ENCODE data around the gene CCL27.

Gene CCL27, protein sequence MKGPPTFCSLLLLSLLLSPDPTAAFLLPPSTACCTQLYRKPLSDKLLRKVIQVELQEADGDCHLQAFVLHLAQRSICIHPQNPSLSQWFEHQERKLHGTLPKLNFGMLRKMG

GRCh38 chr9:34662526-34663302 lies at the start of gene CCL27:
CCL27 (minus strand) TSS chr9:34662657; CDS start chr9:34662633, 24 bp downstream.
- DNase-seq = no peak

- no peak for DNase-seq
These were observed 49.7 kb upstream of the CCL27 start for GRCh38 chr9:34712140-34712539.

- DNase-seq = no peak
These were observed 47.6 kb upstream of the CCL27 start, which contains the start of gene CCL21 for GRCh38 chr9:34710023-34710422. CCL21 (minus strand) TSS chr9:34710136; CDS start chr9:34710066, 70 bp downstream.

DNA sequence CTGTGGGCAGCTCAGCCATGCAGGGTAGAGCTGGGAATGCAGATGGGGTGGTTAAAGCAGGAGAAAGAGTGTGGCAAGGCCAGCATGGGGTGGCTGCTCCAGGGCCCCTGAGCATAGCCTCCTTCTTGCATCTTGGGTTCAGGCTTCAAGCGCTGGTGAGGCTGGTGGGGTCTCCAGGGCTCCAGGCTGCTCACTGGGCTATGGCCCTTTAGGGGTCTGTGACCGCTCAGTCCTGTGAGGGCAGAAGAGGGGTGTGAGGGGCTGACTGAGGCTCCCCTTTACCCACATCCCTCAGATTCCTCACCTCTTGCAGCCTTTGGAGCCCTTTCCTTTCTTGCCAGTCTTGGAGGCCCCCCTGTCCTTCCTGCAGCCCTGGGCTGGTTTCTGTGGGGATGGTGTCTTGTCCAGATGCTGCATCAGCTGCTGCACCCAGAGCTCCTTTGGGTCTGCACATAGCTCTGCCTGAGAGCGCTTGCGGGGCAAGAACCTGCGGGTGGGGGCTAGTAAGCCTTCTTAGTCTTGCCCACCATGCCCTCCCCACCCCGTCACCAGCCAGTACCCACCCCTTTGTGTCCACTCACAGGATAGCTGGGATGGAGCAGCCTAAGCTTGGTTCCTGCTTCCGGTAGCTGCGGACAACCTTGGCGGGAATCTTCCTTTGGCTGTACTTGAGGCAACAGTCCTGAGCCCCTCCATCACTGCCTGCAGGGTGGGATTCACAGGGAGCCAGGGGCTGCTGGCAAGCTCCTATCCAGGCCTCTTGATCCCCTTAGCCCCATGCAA lies 46.9 kb upstream of the CCL27 start:
- no peak for DNase-seq

DNA sequence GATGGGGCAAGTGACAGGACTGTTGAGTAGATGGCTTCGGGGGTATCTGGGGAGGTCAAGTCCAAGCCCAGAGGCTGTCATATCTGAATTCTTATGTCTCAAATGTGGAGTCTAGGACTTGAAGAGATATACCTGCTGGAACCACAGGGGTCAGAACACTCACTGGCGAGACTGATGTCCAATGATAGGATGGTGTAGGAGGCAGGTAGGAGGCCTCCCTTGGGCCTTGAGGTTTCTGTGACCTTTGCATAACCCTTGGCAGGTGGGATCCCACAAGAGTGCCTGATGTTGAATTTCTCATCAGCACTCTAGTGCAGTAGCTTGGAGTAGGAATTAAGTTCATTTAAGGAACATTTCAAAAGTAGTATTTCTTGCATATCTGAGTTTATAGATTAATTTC lies 44.7 kb upstream of the CCL27 start:
- DNase-seq = no peak

DNA sequence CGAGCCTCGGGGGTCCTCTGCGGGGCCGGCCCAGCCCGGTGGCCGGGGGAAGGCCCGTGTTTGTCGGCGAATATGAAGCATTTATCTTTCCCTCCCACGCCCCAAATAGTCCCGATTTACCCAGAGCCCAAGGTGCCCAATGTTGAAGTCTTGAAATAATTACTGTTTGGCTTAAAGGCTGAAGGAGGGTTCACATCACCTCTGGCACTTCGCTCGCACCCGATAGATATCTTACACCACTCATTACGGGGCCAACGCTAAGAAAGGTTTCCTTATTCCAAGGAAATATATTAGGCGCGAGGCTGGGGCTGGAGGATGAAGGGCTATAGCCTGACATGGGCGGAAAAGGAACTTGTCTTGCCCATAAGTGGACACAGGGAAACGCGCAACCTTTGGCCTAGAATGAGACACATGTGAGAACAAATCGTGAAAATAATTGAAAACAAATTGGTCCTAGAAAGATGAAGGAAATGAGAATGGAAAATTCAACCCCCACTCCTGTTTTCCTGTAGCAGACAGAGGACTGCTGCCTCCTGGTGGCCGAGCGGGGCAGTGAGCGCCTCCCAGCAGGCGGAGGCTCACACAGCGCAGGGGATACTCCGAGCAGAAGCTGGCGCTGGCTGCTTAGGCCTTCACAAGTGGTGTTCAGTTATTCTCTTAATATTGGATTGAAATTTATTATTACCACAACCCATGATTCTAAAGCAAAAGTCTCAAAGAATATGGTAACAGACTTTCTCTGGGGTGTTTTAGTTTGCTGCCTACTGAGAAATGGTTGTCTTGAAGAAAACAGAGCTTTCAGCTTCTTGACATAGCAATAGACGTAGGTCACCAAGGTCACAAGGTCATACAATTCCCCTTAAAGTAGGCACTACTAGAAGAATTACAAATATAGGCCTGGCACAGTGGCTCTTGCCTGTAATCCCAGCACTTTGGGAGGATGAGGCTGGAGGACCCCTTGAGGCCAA lies 39.6 kb upstream of the CCL27 start:
- DNase-seq = peak; percentile 9

DNA sequence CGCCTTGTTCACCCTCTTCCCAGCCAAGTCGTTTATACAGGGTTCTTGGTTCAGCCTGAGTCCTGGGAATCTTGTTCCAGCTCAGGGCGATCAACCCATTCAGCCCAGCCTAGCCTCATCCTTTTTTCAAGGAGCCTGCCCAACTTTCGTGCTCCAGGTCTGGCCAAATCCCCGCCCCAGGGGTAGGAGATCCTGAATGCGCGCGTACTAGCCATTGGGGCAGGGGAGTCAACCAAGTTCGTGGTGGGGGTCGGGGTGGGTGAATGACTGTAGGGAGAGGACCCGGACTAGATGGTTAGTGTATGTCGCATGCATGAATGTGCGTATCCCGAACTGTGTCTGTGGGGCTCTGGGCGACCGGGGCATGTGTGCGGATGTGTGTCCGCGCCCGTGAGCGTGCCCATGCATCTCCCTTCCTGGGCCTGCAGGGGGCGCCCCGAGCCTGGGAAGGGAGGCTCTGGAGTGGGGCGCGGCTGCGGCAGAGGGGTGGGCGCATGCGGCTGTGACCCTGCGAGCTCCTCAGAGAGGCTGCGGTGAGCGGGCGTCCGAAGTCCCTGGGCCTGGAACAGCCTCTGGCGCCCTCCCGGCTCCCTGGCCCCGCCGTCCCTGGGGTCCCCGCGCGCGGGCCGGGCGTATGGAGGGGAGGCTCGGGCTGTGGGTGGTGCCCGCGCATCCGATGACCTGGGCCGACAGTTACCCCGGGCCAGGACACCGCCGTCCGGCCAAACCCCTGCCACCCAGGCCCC lies 38.7 kb upstream of the CCL27 start:
- DNase-seq = peak; percentile 8

- DNase-seq = no peak
These were observed 32.4 kb upstream of the CCL27 start for GRCh38 chr9:34694811-34695210.

GRCh38 chr9:34693560-34693959 lies 31.1 kb upstream of the CCL27 start:
- DNase-seq = no peak

- no peak for DNase-seq
These were observed 29.5 kb upstream of the CCL27 start for GRCh38 chr9:34691936-34692315.

DNA sequence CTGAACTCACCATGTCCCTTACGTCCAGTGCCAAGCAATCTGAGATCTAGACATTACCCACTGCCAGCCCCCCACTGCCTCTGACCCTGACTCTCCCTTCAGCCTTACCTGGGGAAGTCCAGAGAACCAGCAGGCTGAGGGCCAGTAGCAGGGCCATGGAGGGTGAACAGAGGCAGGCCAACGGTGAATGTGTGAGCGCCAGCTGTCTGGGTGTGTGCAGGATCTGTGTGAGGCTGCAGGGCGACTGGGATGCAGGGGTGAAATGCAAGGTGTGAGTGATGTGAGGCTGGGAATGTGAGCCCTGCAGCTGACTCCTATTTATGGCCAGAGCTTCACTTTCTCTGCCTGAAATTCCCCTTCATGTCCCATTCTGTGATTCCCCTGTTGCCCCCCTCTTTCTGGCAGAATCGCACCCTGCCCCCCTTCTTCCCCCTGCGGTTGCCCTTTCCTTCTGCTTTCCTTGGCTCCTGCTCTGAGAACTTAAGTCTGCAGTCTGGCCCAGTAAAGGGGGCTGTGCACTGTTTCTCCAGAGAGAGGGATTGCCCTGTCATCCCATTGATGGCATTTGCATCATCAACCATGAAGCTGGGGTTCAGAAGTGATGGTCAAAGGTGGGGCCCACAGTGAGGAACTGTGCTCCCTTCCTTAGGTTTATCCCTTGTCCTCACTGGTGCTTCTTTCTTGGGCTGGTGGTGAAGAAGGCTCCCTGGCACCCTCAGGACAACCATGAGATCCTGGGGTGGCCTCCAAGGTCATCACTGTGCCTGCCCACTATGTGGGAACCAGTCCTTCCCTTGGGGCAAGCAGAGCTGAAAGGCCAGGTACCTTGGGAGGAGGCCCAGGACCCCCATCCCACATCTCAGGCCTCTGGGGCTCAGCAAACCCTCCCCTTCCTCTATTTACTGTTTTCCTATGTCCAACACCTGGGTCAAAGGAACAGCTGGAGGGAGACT lies 28.8 kb upstream of the CCL27 start, which contains the start of gene CCL19:
Gene CCL19, minus strand, starts transcription at position 294 of the 953 bp plus-strand sequence. Its CDS starts 137 bp downstream, at position 157.
- DNase-seq = no peak

DNA sequence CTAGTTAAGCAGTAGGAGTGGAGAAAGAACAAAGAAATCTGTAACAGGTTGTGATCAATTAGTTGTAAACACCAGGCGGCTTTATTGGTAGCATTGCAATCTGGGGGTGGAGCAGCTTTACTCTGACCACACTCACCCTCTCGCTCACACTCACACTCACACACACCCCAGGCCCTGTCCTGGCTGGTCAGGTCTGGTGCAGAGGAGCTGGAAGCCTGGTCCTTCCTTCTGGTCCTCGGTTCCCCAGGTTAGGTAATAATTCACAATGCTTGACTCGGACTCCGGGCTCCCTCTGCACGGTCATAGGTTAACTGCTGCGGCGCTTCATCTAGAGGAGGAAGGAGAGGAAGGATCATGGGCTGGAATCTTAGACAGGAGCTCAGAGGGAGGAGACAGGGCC lies 27.1 kb upstream of the CCL27 start:
- no peak for DNase-seq

- DNase-seq = no peak
These were observed 26.6 kb upstream of the CCL27 start for GRCh38 chr9:34689116-34689470.

- no peak for DNase-seq
These were observed 26.1 kb upstream of the CCL27 start for GRCh38 chr9:34688329-34689115.

GRCh38 chr9:34687276-34688030 lies 25.0 kb upstream of the CCL27 start:
- no peak for DNase-seq

- DNase-seq = no peak
These were observed 24.3 kb upstream of the CCL27 start for GRCh38 chr9:34686732-34687131.

- DNase-seq = no peak
These were observed 23.8 kb upstream of the CCL27 start for GRCh38 chr9:34686231-34686630.

DNA sequence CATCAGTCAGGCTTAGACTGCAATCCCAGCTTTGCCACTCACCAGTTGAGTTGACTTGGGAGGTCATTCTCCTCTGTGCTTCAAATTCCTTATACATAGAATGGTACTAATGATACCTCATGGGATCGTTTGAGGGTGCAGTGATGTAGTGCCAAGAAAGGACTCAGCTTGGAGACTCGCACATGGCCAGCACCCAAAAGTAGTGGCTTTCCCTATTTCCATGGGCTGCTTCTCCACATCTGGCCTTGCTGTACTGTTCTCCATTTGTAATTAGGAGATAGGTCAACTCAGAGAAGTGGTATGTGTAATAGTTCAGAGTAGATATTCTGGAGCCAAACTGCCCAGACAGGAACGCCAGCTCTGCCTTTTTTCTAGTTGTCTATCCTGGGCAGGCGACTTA lies 23.1 kb upstream of the CCL27 start:
- DNase-seq = no peak

- DNase-seq = no peak
These were observed 22.4 kb upstream of the CCL27 start for GRCh38 chr9:34684816-34685215.

All from GOT3 (cell line).